ENCODE measurements around the gene PCSK5. TPM values are rescaled to one million over a fixed set of nuclear protein-coding genes. Genes with fewer than 3 reads are reported as not detected.

The PCSK5 gene
- total and polyA plus RNA-seq, 12 donors = 2.2 to 31.8 (median 8.4) TPM

- Histone ChIP-seq H3K36me3 (replicated peaks in 1 of 2) (no peaks in the 10 kb centered on the region), H3K9me3 (replicated peaks in 1 of 3) (no peaks in the 10 kb centered on the region), H3K4me3 (no peak overlapping the region), H3K27ac (no peak overlapping the region), H3K27me3 (no peaks in the 10 kb centered on the region), H3K4me1 (replicated peaks in 1 of 2) (no peaks in the 10 kb centered on the region)
- intact Hi-C loops (cut with DNase I) = no loop called here
- TF ChIP-seq POLR2A (IDR thresholded peaks at IDR 0.05) (no peak), CTCF (IDR thresholded peaks at IDR 0.05) (no peak)
- WGBS, 4 donors = 50 to 57% (median 54%) methylated on average over 4 of the region's 4 CpGs
- peak in 4 of 7 donors; percentile 16 to 77 (median 29) for DNase-seq
Measured at GRCh38 chr9:76369583-76369982, 479.1 kb downstream of the PCSK5 start.

GRCh38 chr9:76370396-76371023 lies 480.0 kb downstream of the PCSK5 start:
- DNase-seq = no peak
- WGBS, 4 donors = 73 to 86% (median 80%) methylated on average over 3 of the region's 3 CpGs
- intact Hi-C loops (cut with DNase I) = no loop called here
- H3K36me3 ChIP-seq (replicated peaks in 1 of 2) = no peaks in the 10 kb centered on the region
- no peak overlapping the region for H3K27ac ChIP-seq
- no peaks in the 10 kb centered on the region for H3K27me3 ChIP-seq
- H3K4me3 ChIP-seq = no peak overlapping the region
- H3K4me1 ChIP-seq (replicated peaks in 1 of 2) = no peaks in the 10 kb centered on the region
- H3K9me3 ChIP-seq (replicated peaks in 1 of 3) = no peaks in the 10 kb centered on the region
- TF ChIP-seq POLR2A (IDR thresholded peaks at IDR 0.05) = no peak
- TF ChIP-seq CTCF (IDR thresholded peaks at IDR 0.05) = no peak

- Histone ChIP-seq H3K4me1 (replicated peaks in 1 of 2) (no peaks in the 10 kb centered on the region), H3K27me3 (no peaks in the 10 kb centered on the region), H3K4me3 (no peak overlapping the region), H3K9me3 (replicated peaks in 1 of 3) (no peaks in the 10 kb centered on the region), H3K36me3 (replicated peaks in 1 of 2) (no peaks in the 10 kb centered on the region), H3K27ac (no peak overlapping the region)
- intact Hi-C loops (cut with DNase I) = no loop called here
- no peak for TF ChIP-seq CTCF (IDR thresholded peaks at IDR 0.05)
- no peak for TF ChIP-seq POLR2A (IDR thresholded peaks at IDR 0.05)
- no peak for DNase-seq
- 88 to 95% (median 90%) methylated on average over 1 of the region's 1 CpG for WGBS, 4 donors
Measured at GRCh38 chr9:76371901-76372300, 481.4 kb downstream of the PCSK5 start.

GRCh38 chr9:76372336-76372735 lies 481.9 kb downstream of the PCSK5 start:
- Histone ChIP-seq H3K36me3 (replicated peaks in 1 of 2) (no peaks in the 10 kb centered on the region), H3K4me1 (replicated peaks in 1 of 2) (no peaks in the 10 kb centered on the region), H3K27ac (peak overlapping the region in 1 of 5 donors; percentile 61), H3K27me3 (no peaks in the 10 kb centered on the region), H3K9me3 (replicated peaks in 1 of 3) (no peaks in the 10 kb centered on the region), H3K4me3 (no peak overlapping the region)
- DNase-seq = no peak
- no peak for TF ChIP-seq POLR2A (IDR thresholded peaks at IDR 0.05)
- TF ChIP-seq CTCF (IDR thresholded peaks at IDR 0.05) = no peak
- intact Hi-C loops (cut with DNase I) = no loop called here

Data from adrenal gland (tissue), 12 donors.